Colonic mucosa (tissue), 4 donors: ENCODE measurements around the gene OR14I1. TPM values are rescaled to one million over a fixed set of nuclear protein-coding genes. Genes with fewer than 3 reads are reported as not detected.

ENCODE experiments used
- DNase-seq: peaks from one replicate; pipeline ENCODE4 v3.0.0-alpha.2; 2020
- H3K27ac ChIP-seq: fragments of 200-600 bp; one replicate; pipeline ENCODE4 v1.8.0; 2021
- H3K27me3 ChIP-seq: fragments of 200-600 bp; one replicate; pipeline ENCODE4 v1.8.0; 2021
- H3K36me3 ChIP-seq: fragments of 200-600 bp; one replicate; pipeline ENCODE4 v1.8.0; 2021
- H3K4me1 ChIP-seq: fragments of 200-600 bp; one replicate; pipeline ENCODE4 v1.8.0; 2021; ENCODE audit warnings: mild to moderate bottlenecking
- H3K4me3 ChIP-seq: fragments of 200-600 bp; one replicate; pipeline ENCODE4 v1.8.0; 2021
- H3K9ac ChIP-seq, 2 donors: one replicate each; pipeline ENCODE4 v1.7.0; 2013; ENCODE audit warnings: control low read depth in 2 of 2, low read depth in 2 of 2, low read length in 2 of 2
- H3K9me3 ChIP-seq: fragments of 200-600 bp; one replicate; pipeline ENCODE4 v1.8.0; 2021
- intact Hi-C: fragments of 100-400 bp; cut with DNase I; formaldehyde crosslinking; loops from one replicate; pipeline ENCODE4 v1.14.1; 2022
- total RNA-seq, 2 donors: library from RNA; stranded (reverse); fragmentation: NEBNext Ultra II Directional in 1 of 2; extraction: Animal tissue kit (Norgen Biotek cat#: 25700) in 1 of 2; gene quantifications; one replicate each; pipeline ENCODE4 v1.2.1, GENCODE V29; 2021
- TF ChIP-seq, protein P1 (sequence below): fragments of 200-600 bp; IDR thresholded peaks from one replicate; pipeline ENCODE4 v1.8.0; 2022; ENCODE audit warnings: antibody characterized with exemption, mild to moderate bottlenecking
- donor health status: healthy.
- donor health status: DM: no; HTN: no; CAD: no.
- donor health status: DM: no; HTN: no; CAD: no.

OR14I1 gene
- not detected for total RNA-seq

DNA sequence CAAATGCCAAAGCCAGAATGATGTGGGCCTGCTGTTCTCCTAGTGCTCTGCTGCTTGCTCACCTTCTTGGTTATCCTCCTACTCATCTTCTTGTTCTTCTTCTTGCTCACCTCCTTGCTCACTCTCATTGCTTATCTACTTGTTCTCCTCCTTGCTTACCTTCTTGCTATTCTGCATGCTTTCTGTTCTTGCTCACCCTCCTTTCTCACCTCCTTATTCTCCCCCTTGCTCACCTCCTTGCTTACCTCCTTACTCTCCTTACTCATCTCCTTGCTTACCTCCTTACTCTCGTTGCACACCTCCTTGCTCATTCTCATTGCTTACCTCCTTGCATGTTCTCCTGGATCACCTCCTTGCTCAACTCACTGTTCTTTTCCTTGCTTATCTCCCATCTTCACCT, at the start of gene OR14I1:
TSS of gene OR14I1 (minus strand) at position 53 of the 400 bp plus-strand sequence.
- Histone ChIP-seq H3K4me3 (no peak within 1 kb of the TSS), H3K9ac (no peak within 1 kb of the TSS), H3K27ac (no peak within 1 kb of the TSS), H3K9me3 (no peaks in the 10 kb centered on the region), H3K4me1 (no peaks in the 10 kb centered on the region), H3K36me3 (no peaks in the 10 kb centered on the region), H3K27me3 (no peaks in the 10 kb centered on the region)
- TF ChIP-seq, protein P1, sequence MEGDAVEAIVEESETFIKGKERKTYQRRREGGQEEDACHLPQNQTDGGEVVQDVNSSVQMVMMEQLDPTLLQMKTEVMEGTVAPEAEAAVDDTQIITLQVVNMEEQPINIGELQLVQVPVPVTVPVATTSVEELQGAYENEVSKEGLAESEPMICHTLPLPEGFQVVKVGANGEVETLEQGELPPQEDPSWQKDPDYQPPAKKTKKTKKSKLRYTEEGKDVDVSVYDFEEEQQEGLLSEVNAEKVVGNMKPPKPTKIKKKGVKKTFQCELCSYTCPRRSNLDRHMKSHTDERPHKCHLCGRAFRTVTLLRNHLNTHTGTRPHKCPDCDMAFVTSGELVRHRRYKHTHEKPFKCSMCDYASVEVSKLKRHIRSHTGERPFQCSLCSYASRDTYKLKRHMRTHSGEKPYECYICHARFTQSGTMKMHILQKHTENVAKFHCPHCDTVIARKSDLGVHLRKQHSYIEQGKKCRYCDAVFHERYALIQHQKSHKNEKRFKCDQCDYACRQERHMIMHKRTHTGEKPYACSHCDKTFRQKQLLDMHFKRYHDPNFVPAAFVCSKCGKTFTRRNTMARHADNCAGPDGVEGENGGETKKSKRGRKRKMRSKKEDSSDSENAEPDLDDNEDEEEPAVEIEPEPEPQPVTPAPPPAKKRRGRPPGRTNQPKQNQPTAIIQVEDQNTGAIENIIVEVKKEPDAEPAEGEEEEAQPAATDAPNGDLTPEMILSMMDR, result no peak
- no peak for DNase-seq
- intact Hi-C loops, result no loop called here

DNA sequence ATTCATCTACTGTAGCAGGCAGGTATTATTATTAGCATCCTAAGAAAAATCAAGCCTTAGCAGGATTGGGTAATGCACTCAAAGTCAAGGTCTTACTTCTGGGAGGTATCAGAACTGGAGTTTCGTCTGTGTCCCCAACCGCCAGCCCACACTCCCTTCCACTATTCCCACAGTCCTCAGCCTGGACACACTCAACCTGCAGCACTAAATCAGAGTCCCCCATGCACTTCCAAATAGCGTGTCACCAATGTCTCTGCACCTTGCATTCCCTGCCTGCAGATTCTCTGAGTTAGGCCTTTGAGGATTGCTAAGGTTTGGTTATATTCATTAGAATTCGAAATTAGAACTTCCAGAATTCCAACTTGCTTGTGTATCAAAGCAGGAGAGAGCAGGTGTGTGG, 49.1 kb upstream of the OR14I1 start:
- intact Hi-C loops, result no loop called here
- H3K9ac ChIP-seq, result no peak overlapping the region
- H3K27ac ChIP-seq, result no peak overlapping the region
- no peak for DNase-seq
- peaks cover 4% of the 10 kb centered on the region for H3K4me1 ChIP-seq
- no peaks in the 10 kb centered on the region for H3K27me3 ChIP-seq
- H3K9me3 ChIP-seq, result no peaks in the 10 kb centered on the region
- TF ChIP-seq, protein P1, result no peak
- no peak overlapping the region for H3K4me3 ChIP-seq
- H3K36me3 ChIP-seq, result no peaks in the 10 kb centered on the region

- H3K9ac ChIP-seq, result no peak overlapping the region
- TF ChIP-seq, protein P1, result no peak
- H3K36me3 ChIP-seq, result no peaks in the 10 kb centered on the region
- H3K27me3 ChIP-seq, result no peaks in the 10 kb centered on the region
- no peak overlapping the region for H3K27ac ChIP-seq
- peaks cover 4% of the 10 kb centered on the region for H3K4me1 ChIP-seq
- no peak for DNase-seq
- intact Hi-C loops, result no loop called here
- no peak overlapping the region for H3K4me3 ChIP-seq
- H3K9me3 ChIP-seq, result no peaks in the 10 kb centered on the region
These were observed 48.6 kb upstream of the OR14I1 start for GRCh38 chr1:248751142-248751541.

GRCh38 chr1:248750496-248750895, 47.9 kb upstream of the OR14I1 start:
- TF ChIP-seq, protein P1, result no peak
- no peaks in the 10 kb centered on the region for H3K36me3 ChIP-seq
- H3K4me1 ChIP-seq, result peaks cover 4% of the 10 kb centered on the region
- H3K27me3 ChIP-seq, result no peaks in the 10 kb centered on the region
- no peak overlapping the region for H3K27ac ChIP-seq
- intact Hi-C loops, result no loop called here
- no peak overlapping the region for H3K4me3 ChIP-seq
- H3K9ac ChIP-seq, result no peak overlapping the region
- no peak for DNase-seq
- H3K9me3 ChIP-seq, result no peaks in the 10 kb centered on the region

DNA sequence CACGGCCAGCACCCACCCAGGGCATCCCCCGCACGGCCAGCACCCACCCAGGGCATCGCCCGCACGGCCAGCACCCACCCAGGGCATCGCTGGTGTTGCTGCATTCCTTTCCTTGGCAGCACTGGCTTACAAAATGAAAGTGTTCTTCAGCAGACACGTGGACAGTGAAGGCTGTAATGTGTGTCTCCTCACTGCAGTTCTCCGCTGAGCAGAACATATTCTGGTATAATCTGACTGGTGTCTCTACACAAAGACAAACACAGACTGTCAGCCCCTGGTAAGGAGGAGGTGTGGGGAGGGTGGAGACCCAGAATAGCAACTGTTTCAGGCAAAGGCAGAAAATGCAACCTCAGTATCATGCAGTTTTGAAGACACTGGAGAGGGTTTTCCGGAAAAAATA, 45.6 kb upstream of the OR14I1 start:
- no peak overlapping the region for H3K9ac ChIP-seq
- H3K4me3 ChIP-seq, result no peak overlapping the region
- no peaks in the 10 kb centered on the region for H3K36me3 ChIP-seq
- H3K9me3 ChIP-seq, result no peaks in the 10 kb centered on the region
- intact Hi-C loops, result no loop called here
- no peaks in the 10 kb centered on the region for H3K4me1 ChIP-seq
- TF ChIP-seq, protein P1, result no peak
- DNase-seq, result no peak
- H3K27me3 ChIP-seq, result no peaks in the 10 kb centered on the region
- H3K27ac ChIP-seq, result no peak overlapping the region

- intact Hi-C loops, result no loop called here
- H3K9ac ChIP-seq, result no peak overlapping the region
- H3K27ac ChIP-seq, result no peak overlapping the region
- no peaks in the 10 kb centered on the region for H3K4me1 ChIP-seq
- no peak for DNase-seq
- no peaks in the 10 kb centered on the region for H3K9me3 ChIP-seq
- TF ChIP-seq, protein P1, result no peak
- H3K27me3 ChIP-seq, result no peaks in the 10 kb centered on the region
- no peaks in the 10 kb centered on the region for H3K36me3 ChIP-seq
- no peak overlapping the region for H3K4me3 ChIP-seq
These were observed 38.3 kb upstream of the OR14I1 start for GRCh38 chr1:248740876-248741275.
